BE2C (cell line): ENCODE results near the gene MIS18BP1.

ENCODE experiments used
- DNase-seq: peaks from one replicate; pipeline ENCODE4 v3.0.0-alpha.2; 2020
- H3K27me3 ChIP-seq: fragments of 250-450 bp; sonication (Bioruptor Pico); 2 replicates; pipeline ENCODE4 v1.5.1; 2020; ENCODE audit warnings: mild to moderate bottlenecking
- H3K36me3 ChIP-seq: fragments of 250-450 bp; sonication (Bioruptor Pico); 2 replicates; pipeline ENCODE4 v1.5.1; 2020; ENCODE audit warnings: mild to moderate bottlenecking
- H3K4me1 ChIP-seq: fragments of 250-450 bp; sonication (Bioruptor Pico); 2 replicates; pipeline ENCODE4 v1.5.1; 2020
- H3K4me3 ChIP-seq: 2 replicates; pipeline ENCODE4 v1.5.1; 2011; ENCODE audit warnings: low read depth, low read length
- H3K9me3 ChIP-seq: fragments of 250-450 bp; sonication (Bioruptor Pico); 2 replicates; pipeline ENCODE4 v1.5.1; 2020
- CTCF ChIP-seq: IDR thresholded peaks from 2 replicates; pipeline ENCODE4 v1.5.1; 2012; ENCODE audit warnings: mild to moderate bottlenecking, low read depth, low read length

Gene MIS18BP1

GRCh38 chr14:45258073-45258472, 5.1 kb upstream of the MIS18BP1 start:
- Histone ChIP-seq H3K9me3 (no peaks in the 10 kb centered on the region), H3K4me1 (no peaks in the 10 kb centered on the region), H3K36me3 (no peaks in the 10 kb centered on the region), H3K4me3 (no peak overlapping the region), H3K27me3 (no peaks in the 10 kb centered on the region)
- TF ChIP-seq CTCF = no peak
- no peak for DNase-seq

- no peaks in the 10 kb centered on the region for H3K4me1 ChIP-seq
- H3K4me3 ChIP-seq = no peak overlapping the region
- DNase-seq = no peak
- no peaks in the 10 kb centered on the region; the same call in 1 of the 2 replicates for H3K36me3 ChIP-seq
- no peaks in the 10 kb centered on the region for H3K27me3 ChIP-seq
- TF ChIP-seq CTCF = no peak
- no peaks in the 10 kb centered on the region for H3K9me3 ChIP-seq
Measured at GRCh38 chr14:45254771-45255170, 1.8 kb upstream of the MIS18BP1 start.

GRCh38 chr14:45253754-45254310, 830 bp upstream of the MIS18BP1 start:
- Histone ChIP-seq H3K36me3 (no peaks in the 10 kb centered on the region; the same call in 1 of the 2 replicates), H3K4me1 (no peaks in the 10 kb centered on the region), H3K27me3 (no peaks in the 10 kb centered on the region), H3K9me3 (no peaks in the 10 kb centered on the region), H3K4me3 (no peak overlapping the region)
- no peak for TF ChIP-seq CTCF
- DNase-seq = no peak

GRCh38 chr14:45252366-45253069, 484 bp downstream of the MIS18BP1 start:
- peak; percentile 20 for DNase-seq
- H3K4me1 ChIP-seq = no peaks in the 10 kb centered on the region
- H3K4me3 ChIP-seq = peak overlapping the region; percentile 92
- H3K36me3 ChIP-seq = no peaks in the 10 kb centered on the region; the same call in 1 of the 2 replicates
- no peaks in the 10 kb centered on the region for H3K9me3 ChIP-seq
- H3K27me3 ChIP-seq = no peaks in the 10 kb centered on the region
- no peak for TF ChIP-seq CTCF

- DNase-seq = no peak
- Histone ChIP-seq H3K36me3 (no peaks in the 10 kb centered on the region; the same call in 1 of the 2 replicates), H3K9me3 (no peaks in the 10 kb centered on the region), H3K4me1 (no peaks in the 10 kb centered on the region), H3K27me3 (no peaks in the 10 kb centered on the region), H3K4me3 (peak overlapping the region; percentile 92)
- no peak for TF ChIP-seq CTCF
Measured at GRCh38 chr14:45251912-45252311, 1.1 kb downstream of the MIS18BP1 start.
